NCI-H82 treated with DMSO at 0.1 percent for 48 hours (cell line): ENCODE measurements around the gene FBLIM1.
"Not testable (repeated sequence)": the region's sequence is repeated elsewhere in the genome, so short reads cannot be mapped to it uniquely, and the experiment has no call there.

Experiments
- DNase-seq: peaks from one replicate; lab custom pipeline; 2025; ENCODE audit not compliant: unreplicated experiment; lab: John Stamatoyannopoulos, UW

FBLIM1 gene

GRCh38 chr1:15807549-15807948, 49.0 kb downstream of the FBLIM1 start, which contains the start of gene UQCRHL:
Gene UQCRHL (minus strand): TSS chr1:15807649. CDS start chr1:15807649, 0 bp downstream.
- not testable (repeated sequence) for DNase-seq

DNA sequence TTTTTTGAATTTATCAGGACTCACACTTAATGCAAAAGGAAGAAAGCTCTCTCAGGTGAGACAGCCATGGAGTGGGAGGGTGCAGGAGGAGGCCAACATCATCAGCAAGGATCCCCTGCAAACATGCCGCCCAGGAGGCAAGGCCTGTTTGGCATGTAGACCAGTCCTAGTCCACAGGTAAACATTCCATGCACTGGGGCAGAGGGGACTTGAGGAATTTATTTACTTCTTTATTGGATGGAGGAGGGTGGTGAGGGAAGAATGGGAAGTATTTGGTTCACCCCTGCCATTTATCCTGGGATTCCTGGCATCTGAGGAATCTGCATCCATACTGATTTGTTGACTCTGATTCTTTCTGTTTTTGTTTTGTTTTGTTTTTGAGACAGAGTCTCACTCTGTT, 50.4 kb downstream of the FBLIM1 start:
- no peak for DNase-seq

DNA sequence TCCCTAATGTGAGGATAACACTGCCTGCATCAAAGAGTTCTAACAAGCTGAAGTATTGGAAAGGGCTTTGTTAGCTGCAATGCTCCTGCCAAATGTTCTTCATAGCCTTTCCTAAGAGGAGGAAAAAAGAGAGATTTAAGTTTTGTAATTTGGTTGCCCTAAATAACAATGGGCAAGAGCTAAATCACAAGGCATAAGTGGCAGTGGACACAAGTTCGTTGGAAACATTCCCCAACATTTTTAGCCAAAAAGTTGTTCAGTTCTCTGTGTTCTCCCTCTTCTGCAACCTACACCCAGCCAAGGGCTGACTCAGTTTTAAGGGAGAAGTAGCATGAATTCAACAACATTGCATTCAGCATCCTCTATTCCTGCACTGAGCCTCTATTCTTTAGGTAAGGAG, 51.5 kb downstream of the FBLIM1 start:
- DNase-seq: no peak

- no peak for DNase-seq
These were observed 58.1 kb downstream of the FBLIM1 start for GRCh38 chr1:15816674-15817073.

GRCh38 chr1:15820478-15820877, 61.9 kb downstream of the FBLIM1 start:
- DNase-seq: no peak

DNA sequence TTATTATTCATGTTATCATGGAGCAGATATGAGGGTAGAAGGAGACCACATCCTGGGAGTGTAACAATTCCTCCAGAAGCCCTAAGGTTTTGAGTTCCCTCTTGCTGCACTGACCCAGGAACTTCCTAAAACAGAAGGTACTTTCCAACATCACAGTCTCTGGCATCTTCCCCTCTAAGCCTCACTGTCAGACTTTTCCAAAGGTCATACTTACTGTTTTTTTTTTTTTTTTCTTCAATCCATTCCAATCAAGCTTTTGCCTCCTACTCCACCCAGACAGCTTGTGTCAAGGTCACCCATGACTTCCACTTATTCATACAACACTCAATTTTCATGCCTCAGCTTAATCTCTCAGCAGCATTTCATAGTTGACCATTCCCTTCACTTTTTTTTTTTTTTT, 67.2 kb downstream of the FBLIM1 start:
- no peak for DNase-seq

DNA sequence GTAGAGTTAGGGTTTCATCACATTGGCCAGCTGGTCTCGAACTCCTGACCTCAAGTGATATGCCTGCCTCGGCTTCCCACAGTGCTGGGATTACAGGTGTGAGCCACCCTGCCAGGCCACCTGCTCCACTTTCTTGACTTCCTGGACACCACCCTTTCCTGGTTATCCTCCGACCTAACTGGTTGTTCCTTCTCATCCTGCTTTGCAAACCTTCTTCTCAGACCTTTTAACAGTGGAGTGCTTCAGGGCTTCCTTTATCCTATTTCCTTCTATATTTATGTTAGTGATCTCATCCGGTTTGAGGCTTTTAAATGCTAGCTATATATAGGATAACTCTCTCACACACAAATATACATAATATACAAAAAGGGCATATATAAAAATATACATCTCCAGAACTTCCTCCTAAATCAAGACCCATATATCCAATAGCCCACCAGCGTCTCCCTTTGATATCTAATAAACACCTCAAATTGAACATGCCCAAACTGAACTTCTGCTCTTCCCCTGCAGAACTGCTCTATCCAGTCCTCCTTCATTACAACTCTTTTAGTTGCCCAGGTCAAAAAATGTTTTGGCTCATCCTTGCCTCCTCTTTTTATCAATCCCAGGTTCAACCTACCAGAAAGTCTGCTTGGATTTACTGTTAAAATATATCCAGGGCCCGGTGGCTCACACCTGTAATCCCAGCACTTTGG, 68.4 kb downstream of the FBLIM1 start:
- DNase-seq: no peak

DNA sequence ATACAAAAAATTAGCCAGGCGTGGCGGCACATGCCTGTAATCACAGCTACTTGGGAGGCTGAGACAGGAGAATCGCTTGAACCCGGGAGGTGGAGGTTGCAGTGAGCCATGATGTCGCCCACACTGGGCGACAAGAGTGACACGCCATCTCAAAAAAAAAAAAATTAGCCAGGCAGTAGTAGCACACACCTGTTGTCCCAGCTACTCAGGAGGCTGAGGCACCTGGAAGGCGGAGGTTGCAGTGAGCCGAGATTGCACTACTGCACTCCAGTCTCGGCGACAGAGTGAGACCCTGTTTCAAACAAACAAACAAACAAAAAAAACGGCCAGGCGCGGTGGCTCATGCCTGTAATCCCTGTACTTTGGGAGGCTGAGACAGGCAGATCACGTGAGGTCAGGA, 69.0 kb downstream of the FBLIM1 start:
- not testable (repeated sequence) for DNase-seq

DNA sequence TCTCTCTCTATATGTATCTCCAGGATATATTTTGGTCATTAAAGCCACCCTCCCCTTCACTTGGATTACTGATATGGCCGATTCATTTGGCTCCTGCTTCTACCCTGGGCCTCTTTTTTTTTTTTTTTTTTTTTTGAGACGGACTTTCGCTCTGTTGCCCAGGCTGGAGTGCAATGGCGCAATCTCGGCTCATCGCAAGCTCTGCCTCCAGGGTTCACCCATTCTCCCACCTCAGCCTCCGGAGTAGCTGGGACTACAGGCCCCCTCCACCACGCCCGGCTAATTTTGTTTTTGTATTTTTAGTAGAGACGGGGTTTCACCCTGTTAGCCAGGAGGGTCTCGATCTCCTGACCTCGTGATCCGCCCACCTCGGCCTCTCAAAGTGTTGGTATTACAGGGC, 70.3 kb downstream of the FBLIM1 start:
- DNase-seq: not testable (repeated sequence)

GRCh38 chr1:15830258-15830657, 71.7 kb downstream of the FBLIM1 start:
- no peak for DNase-seq

- DNase-seq: no peak
These were observed 74.6 kb downstream of the FBLIM1 start for GRCh38 chr1:15833069-15833679.

GRCh38 chr1:15833842-15834405, 75.3 kb downstream of the FBLIM1 start:
- DNase-seq: no peak

- DNase-seq: peak; percentile 89
These were observed 76.0 kb downstream of the FBLIM1 start for GRCh38 chr1:15834406-15835204.

DNA sequence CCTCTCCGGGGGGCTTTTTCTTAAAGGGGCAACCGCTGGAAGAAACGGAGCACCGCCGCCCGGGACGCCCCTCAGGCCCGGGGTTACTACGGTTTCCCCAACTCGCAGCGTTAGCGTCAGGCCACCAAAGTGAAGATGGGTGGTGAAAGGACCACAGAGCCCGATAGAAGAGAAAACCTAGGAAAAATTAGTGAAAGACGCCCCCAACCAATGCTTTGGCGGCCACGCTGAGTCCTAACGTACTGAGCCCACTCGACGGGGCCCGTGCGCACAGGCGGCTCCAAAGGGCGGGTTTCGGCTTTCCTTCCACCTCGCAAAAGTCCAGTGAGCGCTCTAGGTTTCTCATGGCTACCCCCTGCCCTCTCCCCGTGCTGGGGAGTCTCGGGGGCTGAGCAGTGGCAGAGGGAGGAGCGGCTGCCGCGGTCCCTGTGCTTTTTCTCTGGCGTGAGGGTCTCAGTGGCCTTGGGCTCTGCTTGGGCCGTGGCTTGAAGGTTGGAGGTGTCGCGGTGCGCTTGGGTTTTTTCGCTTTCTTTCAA, 76.7 kb downstream of the FBLIM1 start:
- no peak for DNase-seq

DNA sequence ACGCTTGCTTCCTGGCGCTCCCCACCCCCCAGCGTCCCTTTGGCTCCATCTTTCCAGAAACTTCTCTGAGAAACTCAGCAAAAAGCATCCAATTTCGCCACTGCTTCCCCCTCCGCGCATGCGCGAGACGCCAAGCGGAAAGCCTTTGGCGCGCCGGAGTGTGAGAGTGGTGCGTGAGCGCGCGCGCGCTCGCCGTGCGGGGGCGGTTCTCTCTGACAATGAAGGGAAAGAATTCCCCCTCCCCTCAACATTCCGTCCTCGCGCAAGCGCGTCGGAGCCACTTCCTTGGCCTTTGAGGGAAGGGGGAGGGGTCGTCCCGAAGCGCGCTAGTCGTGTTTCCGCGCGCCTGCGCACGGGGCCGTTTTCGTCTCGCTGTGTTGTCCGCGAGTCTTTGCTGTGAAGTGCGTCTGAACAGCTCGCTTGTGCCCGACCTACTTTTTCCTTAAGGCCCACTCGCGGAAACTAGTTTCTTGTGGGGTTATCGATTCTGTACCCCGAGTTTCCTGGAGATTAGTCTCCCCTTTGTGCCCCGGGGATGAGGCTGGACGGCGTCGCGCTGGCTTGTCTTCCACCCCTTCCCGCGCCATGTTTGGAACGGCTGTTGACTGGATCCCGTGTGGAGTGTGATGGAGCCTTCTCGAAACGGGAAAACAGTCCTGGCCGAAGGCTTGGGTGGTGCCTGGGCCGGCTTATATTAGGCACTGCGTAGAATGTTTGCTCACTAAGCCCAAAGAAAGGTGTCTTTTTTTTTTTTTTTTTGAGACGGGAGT, 77.3 kb downstream of the FBLIM1 start:
- peak; percentile 96 for DNase-seq
